ENCODE measurements around the gene CYP26C1.

The CYP26C1 gene

GRCh38 chr10:93061594-93062513 is 1.3 kb downstream of the CYP26C1 start:
- Histone ChIP-seq H3K4me3 (ENCODE audit: low read depth, low read length) (no peak overlapping the region), H3K9me3 (ENCODE audit: severe bottlenecking) (no peaks in the 10 kb centered on the region), H3K27ac (no peak overlapping the region), H3K36me3 (peaks cover 8% of the 10 kb centered on the region; the same call in 1 of the 2 replicates), H3K27me3 (ENCODE audit: insufficient read depth, low read depth, severe bottlenecking) (no peaks in the 10 kb centered on the region)
- DNase-seq: no peak
- no peak for TF ChIP-seq CTCF (IDR thresholded peaks at IDR 0.05; ENCODE audit: low read depth, low read length)

DNA sequence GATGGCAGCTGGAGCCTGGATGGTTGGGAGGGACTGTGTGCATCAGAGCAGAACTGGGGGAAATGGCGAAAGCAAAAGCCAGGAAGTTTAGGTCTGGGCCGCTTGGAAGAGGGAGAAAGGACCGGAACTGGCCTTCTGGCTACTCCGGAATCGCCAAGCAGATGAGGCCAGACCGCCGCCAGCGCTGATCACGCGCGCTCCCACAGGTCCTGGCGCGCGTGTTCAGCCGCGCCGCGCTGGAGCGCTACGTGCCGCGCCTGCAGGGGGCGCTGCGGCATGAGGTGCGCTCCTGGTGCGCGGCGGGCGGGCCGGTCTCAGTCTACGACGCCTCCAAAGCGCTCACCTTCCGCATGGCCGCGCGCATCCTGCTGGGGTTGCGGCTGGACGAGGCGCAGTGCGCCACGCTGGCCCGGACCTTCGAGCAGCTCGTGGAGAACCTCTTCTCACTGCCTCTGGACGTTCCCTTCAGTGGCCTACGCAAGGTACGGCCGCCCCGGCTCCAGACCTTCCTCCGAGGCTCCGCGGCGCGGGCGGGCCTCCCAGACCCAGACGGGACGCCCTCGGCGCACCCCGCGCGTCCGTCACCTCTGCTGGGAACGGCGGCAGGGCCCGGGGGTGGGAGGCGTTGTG is 2.0 kb downstream of the CYP26C1 start:
- Histone ChIP-seq H3K9me3 (ENCODE audit: severe bottlenecking) (no peaks in the 10 kb centered on the region), H3K27me3 (ENCODE audit: insufficient read depth, low read depth, severe bottlenecking) (peaks cover 6% of the 10 kb centered on the region), H3K27ac (no peak overlapping the region), H3K4me3 (ENCODE audit: low read depth, low read length) (no peak overlapping the region), H3K36me3 (peaks cover 8% of the 10 kb centered on the region; the same call in 1 of the 2 replicates)
- no peak for DNase-seq
- no peak for TF ChIP-seq CTCF (IDR thresholded peaks at IDR 0.05; ENCODE audit: low read depth, low read length)

- Histone ChIP-seq H3K9me3 (ENCODE audit: severe bottlenecking) (no peaks in the 10 kb centered on the region), H3K4me3 (ENCODE audit: low read depth, low read length) (no peak overlapping the region), H3K27ac (no peak overlapping the region), H3K36me3 (peaks cover 4% of the 10 kb centered on the region; the same call in 1 of the 2 replicates), H3K27me3 (ENCODE audit: insufficient read depth, low read depth, severe bottlenecking) (peaks cover 13% of the 10 kb centered on the region)
- TF ChIP-seq CTCF (IDR thresholded peaks at IDR 0.05; ENCODE audit: low read depth, low read length): no peak
- DNase-seq: no peak
These were observed 2.8 kb downstream of the CYP26C1 start for GRCh38 chr10:93063144-93063976.

GRCh38 chr10:93063977-93064660 is 3.5 kb downstream of the CYP26C1 start:
- peaks cover 1% of the 10 kb centered on the region; the same call in 1 of the 2 replicates for H3K36me3 ChIP-seq
- no peak overlapping the region for H3K4me3 ChIP-seq (ENCODE audit: low read depth, low read length)
- peaks cover 20% of the 10 kb centered on the region for H3K27me3 ChIP-seq (ENCODE audit: insufficient read depth, low read depth, severe bottlenecking)
- H3K27ac ChIP-seq: no peak overlapping the region
- no peak for TF ChIP-seq CTCF (IDR thresholded peaks at IDR 0.05; ENCODE audit: low read depth, low read length)
- no peak for DNase-seq
- H3K9me3 ChIP-seq (ENCODE audit: severe bottlenecking): no peaks in the 10 kb centered on the region

Data from WERI-Rb-1 (cell line).